Caco-2 (cell line): Measurements from ENCODE around the gene DDX42. TPM values are rescaled to one million over a fixed set of nuclear protein-coding genes. Genes with fewer than 3 reads are reported as not detected.

Source experiments
- BruUV-seq: library from RNA; stranded (reverse); fragments of 400-500 nt; replicated peaks from 2 replicates; lab custom pipeline; 2021; lab: Mats Ljungman, UMichigan
- CTCF ChIA-PET: fragments of 300-600 bp; sonication (Branson Sonifier 250); formaldehyde crosslinking; loops from one replicate; lab custom pipeline; 2022; ENCODE audit warnings: antibody characterized with exemption; lab: Charles Lee
- POLR2A ChIA-PET: fragments of 300-600 bp; sonication (Branson Sonifier 250); formaldehyde crosslinking; loops from one replicate; lab custom pipeline; 2022; ENCODE audit warnings: antibody characterized with exemption; lab: Charles Lee
- DNase-seq, 2 experiments: peaks; one replicate each; pipeline versions ENCODE4 v3.0.0 to v3.0.0-alpha.2; 2020 to 2022
- H3K27me3 ChIP-seq: replicated peaks from 2 replicates; pipeline ENCODE4 v1.6.0; 2011; ENCODE audit warnings: low read length; ENCODE audit not compliant: control insufficient read depth, insufficient read depth
- H3K36me3 ChIP-seq: 2 replicates; pipeline ENCODE4 v1.5.1; 2011; ENCODE audit warnings: low read length; ENCODE audit not compliant: control insufficient read depth, insufficient read depth
- H3K4me1 ChIP-seq: fragments of 250-450 bp; sonication (Bioruptor Pico); 2 replicates; pipeline ENCODE4 v1.5.1; 2020; ENCODE audit warnings: mild to moderate bottlenecking
- H3K4me3 ChIP-seq: 2 replicates; pipeline ENCODE4 v1.5.1; 2011; ENCODE audit warnings: low read depth, mild to moderate bottlenecking, control low read depth, low read length
- H3K9me3 ChIP-seq: fragments of 250-450 bp; sonication (Bioruptor Pico); 2 replicates; pipeline ENCODE4 v1.5.1; 2020; ENCODE audit warnings: mild to moderate bottlenecking, moderate library complexity
- H3K27ac Mint-ChIP-seq: one replicate; pipeline ENCODE4 v1.8.0; 2022; ENCODE audit warnings: mixed read lengths; ENCODE audit not compliant: unreplicated experiment
- H3K27me3 Mint-ChIP-seq: one replicate; pipeline ENCODE4 v1.8.0; 2022; ENCODE audit warnings: mixed read lengths; ENCODE audit not compliant: insufficient read depth, unreplicated experiment
- H3K36me3 Mint-ChIP-seq: one replicate; pipeline ENCODE4 v1.8.0; 2022; ENCODE audit warnings: mild to moderate bottlenecking, mixed read lengths; ENCODE audit not compliant: insufficient read depth, unreplicated experiment
- H3K4me1 Mint-ChIP-seq: one replicate; pipeline ENCODE4 v1.8.0; 2022; ENCODE audit warnings: low read depth, mixed read lengths; ENCODE audit not compliant: unreplicated experiment
- H3K4me3 Mint-ChIP-seq: one replicate; pipeline ENCODE4 v1.8.0; 2022; ENCODE audit warnings: mild to moderate bottlenecking, moderate library complexity, mixed read lengths; ENCODE audit not compliant: unreplicated experiment
- H3K9me3 Mint-ChIP-seq: one replicate; pipeline ENCODE4 v1.8.0; 2022; ENCODE audit warnings: mixed read lengths; ENCODE audit not compliant: unreplicated experiment
- intact Hi-C: fragments of 100-400 bp; cut with micrococcal nuclease; formaldehyde crosslinking; loops from one replicate; pipeline ENCODE4 v1.10.0; 2022; ENCODE audit not compliant: unreplicated experiment
- total RNA-seq: library from RNA; stranded (reverse); gene quantifications from 2 replicates; pipeline ENCODE4 v1.2.3, GENCODE V29; 2022
- TF ChIP-seq, protein P1 (sequence below), 2 experiments: fragments of 200-600 bp in 1 of 2; IDR thresholded peaks; 1 replicate in 1 of 2; 2 replicates in 1 of 2; pipeline versions ENCODE4 v1.5.1 to v1.8.0; 2011 to 2022; ENCODE audit warnings: antibody characterized with exemption in 1 of 2, control low read depth in 1 of 2, inconsistent platforms in 1 of 2, low read depth in 1 of 2, low read length in 1 of 2, mild to moderate bottlenecking in 1 of 2, moderate library complexity in 1 of 2; ENCODE audit not compliant: insufficient read depth in 1 of 2, severe bottlenecking in 1 of 2, unreplicated experiment in 1 of 2

The DDX42 gene
- total RNA-seq, 1 experiment from 2014 or later = 183 TPM

GRCh38 chr17:63809970-63810369 is 36.0 kb downstream of the DDX42 start:
- Histone ChIP-seq H3K9me3 (no peaks in the 10 kb centered on the region), H3K27me3 (no peaks in the 10 kb centered on the region), H3K4me1 (peaks cover 8% of the 10 kb centered on the region), H3K36me3 (peaks cover 5% of the 10 kb centered on the region), H3K4me3 (no peak overlapping the region)
- POLR2A ChIA-PET = interaction anchor here (0.6 to 1.6 kb wide), 4 partner anchors 9 to 36 kb away, joined by 4 to 7 read pairs (median 5); partner anchors contain the start of genes CCDC47, DDX42 and PSMC5
- H3K9me3 Mint-ChIP-seq = no peaks in the 10 kb centered on the region
- CTCF ChIA-PET = interaction anchor here (0.6 to 1.5 kb wide), 3 partner anchors 34 to 198 kb away, joined by 3 read pairs; no protein-coding TSS in a partner anchor
- no TSS peak for BruUV-seq
- peaks cover 18% of the 10 kb centered on the region for H3K4me1 Mint-ChIP-seq
- H3K36me3 Mint-ChIP-seq = peaks cover 100% of the 10 kb centered on the region
- H3K4me3 Mint-ChIP-seq = no peak overlapping the region
- peak overlapping the region; percentile 26 for H3K27ac Mint-ChIP-seq
- intact Hi-C loops = no loop called here
- TF ChIP-seq, protein P1, sequence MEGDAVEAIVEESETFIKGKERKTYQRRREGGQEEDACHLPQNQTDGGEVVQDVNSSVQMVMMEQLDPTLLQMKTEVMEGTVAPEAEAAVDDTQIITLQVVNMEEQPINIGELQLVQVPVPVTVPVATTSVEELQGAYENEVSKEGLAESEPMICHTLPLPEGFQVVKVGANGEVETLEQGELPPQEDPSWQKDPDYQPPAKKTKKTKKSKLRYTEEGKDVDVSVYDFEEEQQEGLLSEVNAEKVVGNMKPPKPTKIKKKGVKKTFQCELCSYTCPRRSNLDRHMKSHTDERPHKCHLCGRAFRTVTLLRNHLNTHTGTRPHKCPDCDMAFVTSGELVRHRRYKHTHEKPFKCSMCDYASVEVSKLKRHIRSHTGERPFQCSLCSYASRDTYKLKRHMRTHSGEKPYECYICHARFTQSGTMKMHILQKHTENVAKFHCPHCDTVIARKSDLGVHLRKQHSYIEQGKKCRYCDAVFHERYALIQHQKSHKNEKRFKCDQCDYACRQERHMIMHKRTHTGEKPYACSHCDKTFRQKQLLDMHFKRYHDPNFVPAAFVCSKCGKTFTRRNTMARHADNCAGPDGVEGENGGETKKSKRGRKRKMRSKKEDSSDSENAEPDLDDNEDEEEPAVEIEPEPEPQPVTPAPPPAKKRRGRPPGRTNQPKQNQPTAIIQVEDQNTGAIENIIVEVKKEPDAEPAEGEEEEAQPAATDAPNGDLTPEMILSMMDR (IDR thresholded peaks at IDR 0.05; ENCODE audit: insufficient read depth in 1 of 2, low read depth in 1 of 2, low read length in 1 of 2, severe bottlenecking in 1 of 2, unreplicated experiment in 1 of 2) = no peak
- no peak for DNase-seq
- H3K27me3 Mint-ChIP-seq = no peaks in the 10 kb centered on the region

DNA sequence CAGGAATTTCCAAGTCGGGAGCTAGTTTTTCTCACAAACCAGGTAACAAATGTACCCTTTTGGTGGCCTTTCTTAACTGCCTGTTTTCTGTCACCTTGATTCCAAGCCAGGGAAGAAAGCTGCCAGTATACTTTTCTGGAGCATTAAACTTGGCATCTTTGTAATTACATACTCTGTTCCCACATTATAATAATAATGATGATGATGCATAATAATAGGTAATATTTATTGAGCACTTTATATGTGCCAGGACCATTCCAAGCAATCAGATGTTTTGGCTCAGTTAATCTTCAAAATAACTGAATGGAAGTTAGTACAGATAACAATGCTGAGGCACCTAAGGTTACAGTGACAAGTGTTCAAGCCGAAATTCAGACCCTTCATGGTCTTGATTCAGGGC is 42.2 kb downstream of the DDX42 start:
- POLR2A ChIA-PET = interaction anchor here (0.6 kb wide), 1 partner anchor 12 kb away, joined by 3 read pairs; no protein-coding TSS in a partner anchor
- peaks cover 15% of the 10 kb centered on the region for H3K4me1 ChIP-seq
- no peaks in the 10 kb centered on the region for H3K9me3 Mint-ChIP-seq
- no TSS peak for BruUV-seq
- CTCF ChIA-PET = no interaction called here
- DNase-seq = no peak
- H3K36me3 ChIP-seq = peaks cover 11% of the 10 kb centered on the region
- H3K4me1 Mint-ChIP-seq = peaks cover 20% of the 10 kb centered on the region
- H3K27me3 Mint-ChIP-seq = no peaks in the 10 kb centered on the region
- TF ChIP-seq, protein P1 (IDR thresholded peaks at IDR 0.05; ENCODE audit: insufficient read depth in 1 of 2, low read depth in 1 of 2, low read length in 1 of 2, severe bottlenecking in 1 of 2, unreplicated experiment in 1 of 2) = no peak
- no peak overlapping the region for H3K4me3 ChIP-seq
- intact Hi-C loops = no loop called here
- no peak overlapping the region for H3K27ac Mint-ChIP-seq
- H3K27me3 ChIP-seq = no peaks in the 10 kb centered on the region
- no peak overlapping the region for H3K4me3 Mint-ChIP-seq
- no peaks in the 10 kb centered on the region for H3K9me3 ChIP-seq
- H3K36me3 Mint-ChIP-seq = peaks cover 100% of the 10 kb centered on the region

- Histone ChIP-seq H3K9me3 (no peaks in the 10 kb centered on the region), H3K4me1 (peaks cover 15% of the 10 kb centered on the region), H3K36me3 (peaks cover 7% of the 10 kb centered on the region), H3K27me3 (no peaks in the 10 kb centered on the region), H3K4me3 (no peak overlapping the region)
- CTCF ChIA-PET = no interaction called here
- TF ChIP-seq, protein P1 (IDR thresholded peaks at IDR 0.05; ENCODE audit: insufficient read depth in 1 of 2, low read depth in 1 of 2, low read length in 1 of 2, severe bottlenecking in 1 of 2, unreplicated experiment in 1 of 2) = no peak
- peaks cover 100% of the 10 kb centered on the region for H3K36me3 Mint-ChIP-seq
- POLR2A ChIA-PET = interaction anchor here (0.5 to 0.6 kb wide), 3 partner anchors 12 to 43 kb away, joined by 3 to 5 read pairs (median 5); partner anchors contain the start of gene DDX42
- peaks cover 20% of the 10 kb centered on the region for H3K4me1 Mint-ChIP-seq
- no peak for DNase-seq
- no peaks in the 10 kb centered on the region for H3K9me3 Mint-ChIP-seq
- no peak overlapping the region for H3K4me3 Mint-ChIP-seq
- intact Hi-C loops = no loop called here
- H3K27me3 Mint-ChIP-seq = no peaks in the 10 kb centered on the region
- BruUV-seq = no TSS peak
- H3K27ac Mint-ChIP-seq = no peak overlapping the region
These were observed 42.7 kb downstream of the DDX42 start for GRCh38 chr17:63816669-63817068.
